Adrenal gland (tissue), 12 donors: ENCODE measurements around the gene AMDHD1. TPM values are rescaled to one million over a fixed set of nuclear protein-coding genes. Genes with fewer than 3 reads are reported as not detected.

Source experiments
- DNase-seq, 7 donors: peaks; one replicate each; pipeline ENCODE4 v3.0.0-alpha.2; 2019 to 2020
- H3K27ac ChIP-seq, 5 donors: fragments of 200-600 bp; sonication (generic) in 4 of 5; 1 replicate in 3 of 5; 2 replicates in 2 of 5; pipeline versions ENCODE4 v1.5.1 to v1.8.0; 2016 to 2020; ENCODE audit warnings: mild to moderate bottlenecking in 1 of 5
- H3K27me3 ChIP-seq: fragments of 200-600 bp; 2 replicates; pipeline ENCODE4 v1.8.0; 2021
- H3K36me3 ChIP-seq, 2 donors: fragments of 200-600 bp; replicated peaks in 1 of 2; 1 replicate in 1 of 2; 2 replicates in 1 of 2; pipeline versions ENCODE4 v1.5.1 to v1.8.0; 2018 to 2022
- H3K4me1 ChIP-seq, 2 donors: fragments of 200-600 bp; replicated peaks in 1 of 2; 1 replicate in 1 of 2; 2 replicates in 1 of 2; pipeline versions ENCODE4 v1.5.1 to v1.8.0; 2018 to 2021
- H3K4me3 ChIP-seq, 4 donors: fragments of 200-600 bp; sonication (generic) in 3 of 4; one replicate each; pipeline ENCODE4 v1.5.1; 2016 to 2018
- H3K9me3 ChIP-seq, 3 donors: fragments of 200-600 bp; sonication (generic) in 1 of 3; replicated peaks in 1 of 3; 1 replicate in 2 of 3; 2 replicates in 1 of 3; pipeline versions ENCODE4 v1.5.1 to v1.8.0; 2016 to 2021
- POLR2A ChIP-seq, 2 donors: fragments of 450-650 bp; IDR thresholded peaks; one replicate each; pipeline ENCODE4 v1.6.1; 2017; ENCODE audit warnings: antibody characterized with exemption in 2 of 2, mild to moderate bottlenecking in 2 of 2, moderate library complexity in 1 of 2
- WGBS, 4 donors: extraction: QIAGEN DNeasy Blood & Tissue Kit in 2 of 4; methylation state at CpG; one replicate each; pipeline versions ENCODE4 v1.1.5 to v1.1.7; 2013 to 2017; 5-methylcytosine and 5-hydroxymethylcytosine counted together
- intact Hi-C, 2 donors: fragments of 100-400 bp; cut with DNase I; formaldehyde crosslinking; loops; one replicate each; pipeline versions ENCODE4 v1.14.1 to v1.15.0; 2022 to 2023
- polyA plus RNA-seq, 3 donors: library from polyadenylated mRNA; stranded (reverse); fragments of 200-250 nt in 2 of 3; fragments of 350-450 nt in 1 of 3; fragmentation: Illumina TruSeq in 1 of 3; extraction: RNeasy Lipid Tissue Mini Kit (QIAGEN cat#74804) in 1 of 3; gene quantifications; one replicate each; pipeline ENCODE4 v1.2.3, GENCODE V29; 2013 to 2014
- total RNA-seq, 9 donors: library from RNA; depleted of rRNA in 4 of 9; stranded (reverse); fragments of >200 nt in 4 of 9; fragments of 120-200 nt in 1 of 9; fragmentation: NEBNext Ultra II Directional in 1 of 9; extraction: Animal tissue kit (Norgen Biotek cat#: 25700) in 1 of 9; gene quantifications; one replicate each; pipeline versions ENCODE4 v1.1.0 to v1.2.4, GENCODE V29; 2013 to 2023
- TF ChIP-seq, protein P1 (sequence below), 6 experiments: fragments of 450-650 bp in 4 of 6; fragments of 200-600 bp in 2 of 6; sonication (generic) in 1 of 6; IDR thresholded peaks; 1 replicate in 5 of 6; 2 replicates in 1 of 6; pipeline versions ENCODE4 v1.5.1 to v1.8.0; 2016 to 2021; ENCODE audit warnings: antibody characterized with exemption in 6 of 6, mild to moderate bottlenecking in 2 of 6, moderate library complexity in 1 of 6
- donor health status: healthy with polysubstance abuse.
- donor health status: Bipolar disorder and iron deficiency.
- donor health status: DM: yes; HTN: yes; CAD: no.
- donor health status: DM: no; HTN: no; CAD: no.
- donor health status: DM: no; HTN: no; CAD: no.
- donor health status: DM: yes; HTN: yes; CAD: no.

The AMDHD1 gene
- total and polyA plus RNA-seq, 12 donors = 4.6 to 120 (median 15.5) TPM

DNA sequence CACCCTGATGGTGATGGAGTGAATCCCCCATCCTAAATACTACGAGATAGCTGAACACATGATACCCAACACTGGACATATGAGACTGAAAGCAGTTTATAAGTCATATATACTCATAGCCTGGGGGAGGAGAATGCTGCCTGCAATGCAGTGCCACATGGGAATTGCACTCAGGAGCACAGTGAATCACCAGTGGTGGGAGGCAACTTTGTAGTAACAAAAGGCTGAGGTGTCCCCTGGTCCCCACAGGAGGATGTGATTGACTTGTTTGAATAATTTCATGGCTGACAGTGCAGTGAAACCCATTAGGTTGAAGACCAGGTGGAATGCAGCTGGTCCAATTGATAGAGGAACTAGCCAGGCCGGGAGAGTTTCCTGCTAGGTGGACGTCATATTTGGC, 20.9 kb upstream of the AMDHD1 start:
- no peaks in the 10 kb centered on the region for H3K36me3 ChIP-seq
- TF ChIP-seq POLR2A (IDR thresholded peaks at IDR 0.05) = no peak
- TF ChIP-seq, protein P1, sequence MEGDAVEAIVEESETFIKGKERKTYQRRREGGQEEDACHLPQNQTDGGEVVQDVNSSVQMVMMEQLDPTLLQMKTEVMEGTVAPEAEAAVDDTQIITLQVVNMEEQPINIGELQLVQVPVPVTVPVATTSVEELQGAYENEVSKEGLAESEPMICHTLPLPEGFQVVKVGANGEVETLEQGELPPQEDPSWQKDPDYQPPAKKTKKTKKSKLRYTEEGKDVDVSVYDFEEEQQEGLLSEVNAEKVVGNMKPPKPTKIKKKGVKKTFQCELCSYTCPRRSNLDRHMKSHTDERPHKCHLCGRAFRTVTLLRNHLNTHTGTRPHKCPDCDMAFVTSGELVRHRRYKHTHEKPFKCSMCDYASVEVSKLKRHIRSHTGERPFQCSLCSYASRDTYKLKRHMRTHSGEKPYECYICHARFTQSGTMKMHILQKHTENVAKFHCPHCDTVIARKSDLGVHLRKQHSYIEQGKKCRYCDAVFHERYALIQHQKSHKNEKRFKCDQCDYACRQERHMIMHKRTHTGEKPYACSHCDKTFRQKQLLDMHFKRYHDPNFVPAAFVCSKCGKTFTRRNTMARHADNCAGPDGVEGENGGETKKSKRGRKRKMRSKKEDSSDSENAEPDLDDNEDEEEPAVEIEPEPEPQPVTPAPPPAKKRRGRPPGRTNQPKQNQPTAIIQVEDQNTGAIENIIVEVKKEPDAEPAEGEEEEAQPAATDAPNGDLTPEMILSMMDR (IDR thresholded peaks at IDR 0.05) = no peak
- no peak for DNase-seq
- H3K27ac ChIP-seq = no peak overlapping the region
- H3K9me3 ChIP-seq = no peaks in the 10 kb centered on the region
- intact Hi-C loops = no loop called here
- WGBS, 4 donors = 59 to 78% (median 75%) methylated on average over 2 to 3 of the region's 3 CpGs
- H3K4me1 ChIP-seq = no peaks in the 10 kb centered on the region
- H3K27me3 ChIP-seq = no peaks in the 10 kb centered on the region
- H3K4me3 ChIP-seq = no peak overlapping the region

DNA sequence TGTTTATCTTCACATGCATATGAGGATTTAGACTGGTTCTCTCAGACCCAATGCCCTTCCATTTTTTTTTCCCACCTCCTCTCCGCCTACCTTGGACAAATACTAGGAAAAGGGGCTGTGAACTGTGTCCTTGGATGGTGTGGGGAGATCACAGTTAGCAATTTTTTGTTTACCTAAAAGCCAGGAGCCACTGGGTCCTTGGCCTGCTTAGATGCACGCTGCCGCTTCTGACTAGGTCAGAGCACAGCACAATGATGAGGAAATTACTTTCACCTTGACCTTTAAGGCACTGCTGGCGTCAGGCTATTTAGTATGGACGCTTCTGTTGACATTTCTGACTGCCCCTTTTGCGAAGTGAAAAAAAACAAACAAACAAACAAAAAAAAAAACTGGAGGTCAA, 2.6 kb upstream of the AMDHD1 start:
- peak; percentile 48 to 76 (median 71) for DNase-seq
- Histone ChIP-seq H3K4me1 (peaks cover 0 to 29% of the 10 kb centered on the region in 2 donors), H3K27me3 (no peaks in the 10 kb centered on the region), H3K4me3 (no peak overlapping the region), H3K36me3 (no peaks in the 10 kb centered on the region), H3K27ac (peak overlapping the region in 4 of 5 donors; percentile 19 to 96 (median 59)), H3K9me3 (no peaks in the 10 kb centered on the region)
- TF ChIP-seq POLR2A (IDR thresholded peaks at IDR 0.05) = no peak
- TF ChIP-seq, protein P1 (IDR thresholded peaks at IDR 0.05) = no peak
- intact Hi-C loops = no loop called here
- 25 to 40% (median 36%) methylated on average over 6 of the region's 6 CpGs for WGBS, 4 donors

DNA sequence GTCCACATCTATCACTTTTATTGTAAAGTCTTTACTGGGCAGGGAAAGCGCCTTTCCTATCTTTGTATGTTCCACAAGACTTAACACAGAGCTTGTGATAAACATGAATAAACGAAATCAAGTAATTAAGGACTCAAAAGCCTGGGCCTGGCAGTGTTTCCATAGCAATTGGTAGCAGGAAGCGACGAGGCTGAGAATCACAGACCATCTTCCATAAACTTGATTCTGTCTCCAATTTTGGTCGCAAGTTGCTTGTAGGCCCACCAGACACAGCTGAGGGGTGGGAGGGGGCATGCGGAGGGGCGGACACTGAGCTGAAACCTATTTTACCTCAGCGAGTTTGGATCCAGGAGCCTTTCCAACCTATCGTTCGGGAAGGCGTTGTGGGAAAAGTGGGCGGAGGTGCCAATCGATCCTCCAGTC, 1.0 kb upstream of the AMDHD1 start:
- intact Hi-C loops = no loop called here
- WGBS, 4 donors = 8 to 19% (median 15%) methylated on average over 8 to 13 of the region's 13 CpGs
- no peaks in the 10 kb centered on the region for H3K9me3 ChIP-seq
- no peaks in the 10 kb centered on the region for H3K27me3 ChIP-seq
- peak overlapping the region in 3 of 4 donors; percentile 0 to 78 (median 61) for H3K4me3 ChIP-seq
- DNase-seq = peak in 1 of 7 donors; percentile 77
- H3K27ac ChIP-seq = peak overlapping the region; percentile 72 to 97 (median 92)
- H3K36me3 ChIP-seq = no peaks in the 10 kb centered on the region
- peaks cover 0 to 29% of the 10 kb centered on the region in 2 donors for H3K4me1 ChIP-seq
- TF ChIP-seq, protein P1 (IDR thresholded peaks at IDR 0.05) = no peak
- TF ChIP-seq POLR2A (IDR thresholded peaks at IDR 0.05) = no peak

DNA sequence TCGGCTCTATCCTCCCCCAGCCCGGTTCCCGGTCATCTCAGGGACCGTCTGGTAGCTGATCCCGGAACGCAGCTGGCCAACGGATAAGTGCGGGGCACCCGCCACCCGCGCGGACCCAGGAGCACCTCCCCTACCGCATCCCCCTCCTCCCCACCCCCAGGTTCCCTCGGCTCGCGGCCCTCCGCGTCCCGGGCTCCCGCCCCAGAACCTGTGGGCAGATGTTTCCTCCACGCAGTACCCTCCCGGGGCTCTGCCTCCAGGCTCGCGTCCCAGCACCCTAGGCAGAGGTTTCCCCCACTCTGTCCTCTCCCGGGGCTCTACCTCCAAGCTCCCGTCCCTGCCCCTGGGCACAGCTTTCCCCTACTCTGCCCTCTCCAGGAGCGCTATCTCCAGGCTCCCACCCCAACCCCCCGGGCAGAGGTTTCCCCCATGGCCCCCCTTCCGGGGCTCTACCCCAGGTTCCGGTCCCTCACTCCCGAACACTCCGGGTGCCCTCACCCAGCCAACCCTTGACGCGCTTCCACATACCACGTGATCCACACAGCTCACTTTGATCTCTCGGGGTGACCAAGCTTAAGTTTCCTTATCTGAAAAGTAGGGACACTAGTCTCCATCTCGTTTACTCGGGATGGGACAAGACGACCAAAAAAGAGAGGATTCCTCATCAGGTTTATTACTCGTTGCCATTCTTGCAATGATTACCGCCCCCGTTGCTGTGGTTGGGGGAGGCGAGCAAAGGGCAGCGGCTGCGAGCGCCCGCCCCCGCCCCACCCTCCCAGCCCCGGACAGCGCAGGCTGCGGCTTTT, 404 bp upstream of the AMDHD1 start, which contains the start of gene CCDC38:
Gene CCDC38, minus strand, starts transcription at position 91 of the 806 bp plus-strand sequence. CDS start 6,105 bp downstream, outside the sequence.
- Histone ChIP-seq H3K36me3 (no peaks in the 10 kb centered on the region), H3K4me1 (peaks cover 0 to 29% of the 10 kb centered on the region in 2 donors), H3K9me3 (no peaks in the 10 kb centered on the region), H3K27me3 (no peaks in the 10 kb centered on the region), H3K4me3 (peak within 1 kb of the TSS in 3 of 4 donors; percentile 61 to 78 (median 75)), H3K27ac (peak within 1 kb of the TSS; percentile 72 to 97 (median 92))
- intact Hi-C loops = no loop called here
- TF ChIP-seq, protein P1 (IDR thresholded peaks at IDR 0.05) = no peak
- peak; percentile 38 to 61 for TF ChIP-seq POLR2A (IDR thresholded peaks at IDR 0.05)
- 0 to 2% (median 1%) methylated on average over 12 to 51 of the region's 51 CpGs for WGBS, 4 donors
- peak; percentile 89 to 95 (median 91) for DNase-seq
